HL-60 (cell line): ENCODE measurements around the gene CELF2.

Experiments used
- DNase-seq, 2 experiments: peaks; one replicate each; pipeline ENCODE4 v3.0.0-alpha.2; 2010 to 2020; ENCODE audit warnings: low read depth in 1 of 2, low spot score in 1 of 2
- H3K27ac ChIP-seq: fragments of 250-450 bp; sonication (Bioruptor Pico); replicated peaks from 2 replicates; pipeline ENCODE4 v1.5.1; 2020; ENCODE audit warnings: mild to moderate bottlenecking, moderate library complexity
- H3K27me3 ChIP-seq: fragments of 250-450 bp; sonication (Bioruptor Pico); 2 replicates; pipeline ENCODE4 v1.5.1; 2021; ENCODE audit warnings: mild to moderate bottlenecking, moderate library complexity; ENCODE audit not compliant: insufficient read depth, poor library complexity, severe bottlenecking
- H3K4me3 ChIP-seq: replicated peaks from 2 replicates; pipeline ENCODE4 v1.5.1; 2011; ENCODE audit warnings: mild to moderate bottlenecking, control low read depth, low read length; ENCODE audit not compliant: insufficient read depth
- GABPA ChIP-seq: IDR thresholded peaks from 2 replicates; pipeline ENCODE4 v1.6.1; 2012; ENCODE audit warnings: low read depth
- POLR2AphosphoS5 ChIP-seq: IDR thresholded peaks from 2 replicates; pipeline ENCODE4 v1.6.1; 2012; ENCODE audit warnings: low read depth
- SPI1 ChIP-seq: IDR thresholded peaks from 2 replicates; pipeline ENCODE4 v1.6.1; 2012; ENCODE audit warnings: low read depth, mild to moderate bottlenecking, borderline replicate concordance
- TF ChIP-seq, protein P1 (sequence below): IDR thresholded peaks from 2 replicates; pipeline ENCODE4 v1.6.1; 2012; ENCODE audit warnings: low read depth; ENCODE audit not compliant: insufficient replicate concordance
- TF ChIP-seq, protein P2 (sequence below): IDR thresholded peaks from one replicate; pipeline ENCODE4 v1.5.1; 2011; ENCODE audit warnings: low read length, control low read depth, inconsistent platforms; ENCODE audit not compliant: insufficient read depth

CELF2 gene

DNA sequence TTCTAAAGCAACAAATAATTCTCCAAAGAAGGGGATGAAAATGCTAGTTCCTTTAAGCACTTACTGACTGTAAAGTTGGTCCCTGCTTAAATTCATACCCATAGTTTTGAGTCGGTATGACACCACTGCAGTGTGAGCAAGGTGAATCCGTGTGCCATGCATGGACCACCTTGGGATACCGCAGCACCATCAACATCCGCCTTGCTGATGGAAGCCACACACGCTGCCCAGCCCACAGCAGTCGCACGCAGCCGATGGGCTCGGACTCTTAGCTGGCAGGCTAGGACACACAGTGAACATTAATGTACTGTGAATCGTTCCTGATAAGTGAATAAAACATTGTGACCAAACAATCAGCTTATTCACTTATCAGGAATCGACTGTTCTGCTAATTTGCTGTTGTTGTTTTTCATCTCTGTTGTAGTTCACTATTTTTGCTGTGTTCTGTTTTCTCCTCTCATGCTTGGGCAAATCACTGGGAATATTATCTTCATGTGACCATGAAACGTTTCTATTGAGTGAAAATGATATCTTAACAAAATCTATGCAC, 318.3 kb downstream of the CELF2 start:
- DNase-seq: no peak
- no peak overlapping the region for H3K4me3 ChIP-seq
- H3K27me3 ChIP-seq: no peaks in the 10 kb centered on the region
- H3K27ac ChIP-seq: no peak overlapping the region
- TF ChIP-seq, protein P1, sequence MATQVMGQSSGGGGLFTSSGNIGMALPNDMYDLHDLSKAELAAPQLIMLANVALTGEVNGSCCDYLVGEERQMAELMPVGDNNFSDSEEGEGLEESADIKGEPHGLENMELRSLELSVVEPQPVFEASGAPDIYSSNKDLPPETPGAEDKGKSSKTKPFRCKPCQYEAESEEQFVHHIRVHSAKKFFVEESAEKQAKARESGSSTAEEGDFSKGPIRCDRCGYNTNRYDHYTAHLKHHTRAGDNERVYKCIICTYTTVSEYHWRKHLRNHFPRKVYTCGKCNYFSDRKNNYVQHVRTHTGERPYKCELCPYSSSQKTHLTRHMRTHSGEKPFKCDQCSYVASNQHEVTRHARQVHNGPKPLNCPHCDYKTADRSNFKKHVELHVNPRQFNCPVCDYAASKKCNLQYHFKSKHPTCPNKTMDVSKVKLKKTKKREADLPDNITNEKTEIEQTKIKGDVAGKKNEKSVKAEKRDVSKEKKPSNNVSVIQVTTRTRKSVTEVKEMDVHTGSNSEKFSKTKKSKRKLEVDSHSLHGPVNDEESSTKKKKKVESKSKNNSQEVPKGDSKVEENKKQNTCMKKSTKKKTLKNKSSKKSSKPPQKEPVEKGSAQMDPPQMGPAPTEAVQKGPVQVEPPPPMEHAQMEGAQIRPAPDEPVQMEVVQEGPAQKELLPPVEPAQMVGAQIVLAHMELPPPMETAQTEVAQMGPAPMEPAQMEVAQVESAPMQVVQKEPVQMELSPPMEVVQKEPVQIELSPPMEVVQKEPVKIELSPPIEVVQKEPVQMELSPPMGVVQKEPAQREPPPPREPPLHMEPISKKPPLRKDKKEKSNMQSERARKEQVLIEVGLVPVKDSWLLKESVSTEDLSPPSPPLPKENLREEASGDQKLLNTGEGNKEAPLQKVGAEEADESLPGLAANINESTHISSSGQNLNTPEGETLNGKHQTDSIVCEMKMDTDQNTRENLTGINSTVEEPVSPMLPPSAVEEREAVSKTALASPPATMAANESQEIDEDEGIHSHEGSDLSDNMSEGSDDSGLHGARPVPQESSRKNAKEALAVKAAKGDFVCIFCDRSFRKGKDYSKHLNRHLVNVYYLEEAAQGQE: no peak
- TF ChIP-seq, protein P2, sequence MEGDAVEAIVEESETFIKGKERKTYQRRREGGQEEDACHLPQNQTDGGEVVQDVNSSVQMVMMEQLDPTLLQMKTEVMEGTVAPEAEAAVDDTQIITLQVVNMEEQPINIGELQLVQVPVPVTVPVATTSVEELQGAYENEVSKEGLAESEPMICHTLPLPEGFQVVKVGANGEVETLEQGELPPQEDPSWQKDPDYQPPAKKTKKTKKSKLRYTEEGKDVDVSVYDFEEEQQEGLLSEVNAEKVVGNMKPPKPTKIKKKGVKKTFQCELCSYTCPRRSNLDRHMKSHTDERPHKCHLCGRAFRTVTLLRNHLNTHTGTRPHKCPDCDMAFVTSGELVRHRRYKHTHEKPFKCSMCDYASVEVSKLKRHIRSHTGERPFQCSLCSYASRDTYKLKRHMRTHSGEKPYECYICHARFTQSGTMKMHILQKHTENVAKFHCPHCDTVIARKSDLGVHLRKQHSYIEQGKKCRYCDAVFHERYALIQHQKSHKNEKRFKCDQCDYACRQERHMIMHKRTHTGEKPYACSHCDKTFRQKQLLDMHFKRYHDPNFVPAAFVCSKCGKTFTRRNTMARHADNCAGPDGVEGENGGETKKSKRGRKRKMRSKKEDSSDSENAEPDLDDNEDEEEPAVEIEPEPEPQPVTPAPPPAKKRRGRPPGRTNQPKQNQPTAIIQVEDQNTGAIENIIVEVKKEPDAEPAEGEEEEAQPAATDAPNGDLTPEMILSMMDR: no peak
- TF ChIP-seq GABPA: no peak
- no peak for TF ChIP-seq SPI1
- peak; percentile 25; the same call in 1 of the 2 replicates for TF ChIP-seq POLR2AphosphoS5

DNA sequence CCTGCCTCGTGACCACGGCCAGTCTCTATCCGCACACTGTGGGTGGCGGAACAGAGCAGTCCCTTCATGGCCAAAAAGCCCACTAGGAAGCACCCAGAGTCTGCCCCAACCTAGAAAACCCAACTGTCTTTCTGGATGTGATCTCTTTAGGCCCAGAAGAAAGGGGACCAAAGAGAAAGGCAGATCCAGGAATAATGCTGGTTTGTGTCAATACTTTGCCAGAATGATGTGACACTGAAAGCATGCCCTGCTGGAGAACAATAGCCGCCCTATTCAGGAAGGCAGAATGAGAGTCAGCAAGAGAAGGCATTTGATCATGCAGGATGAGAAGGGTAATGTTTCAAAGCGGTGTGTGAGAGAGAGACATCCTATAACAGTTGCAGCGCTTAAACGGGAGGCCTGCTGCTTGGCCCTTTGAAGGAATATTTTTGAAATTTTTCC, 319.1 kb downstream of the CELF2 start:
- no peak for DNase-seq
- TF ChIP-seq SPI1 (no peak), POLR2AphosphoS5 (no peak), GABPA (no peak)
- TF ChIP-seq, protein P2: no peak
- TF ChIP-seq, protein P1: no peak
- H3K27me3 ChIP-seq: no peaks in the 10 kb centered on the region
- no peak overlapping the region for H3K4me3 ChIP-seq
- H3K27ac ChIP-seq: no peak overlapping the region

DNA sequence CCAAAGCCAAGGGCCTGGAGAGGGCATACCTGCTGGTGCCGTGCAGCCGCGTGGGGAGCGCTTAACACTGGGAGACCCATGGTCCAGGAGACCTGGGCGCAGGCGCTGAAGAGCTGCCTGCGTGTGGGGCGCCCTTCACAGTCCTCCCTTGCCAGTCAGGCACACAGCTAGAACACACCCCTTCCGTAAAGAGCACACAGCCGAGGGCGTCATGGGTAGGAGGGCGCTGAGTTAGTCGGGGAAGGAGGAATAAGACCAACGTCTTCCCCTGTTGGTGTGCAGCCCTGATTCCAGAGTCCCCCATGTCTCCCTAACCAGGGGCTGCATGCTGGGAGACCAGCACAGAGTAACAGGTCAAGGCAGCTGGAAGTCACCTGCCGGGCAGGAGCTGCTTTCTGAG, 319.8 kb downstream of the CELF2 start:
- DNase-seq: peak in 1 of 2 experiments; percentile 19
- Histone ChIP-seq H3K4me3 (no peak overlapping the region), H3K27ac (no peak overlapping the region), H3K27me3 (no peaks in the 10 kb centered on the region)
- TF ChIP-seq, protein P1: no peak
- no peak for TF ChIP-seq SPI1
- TF ChIP-seq, protein P2: no peak
